Lower leg skin (tissue), 4 donors: ENCODE results near the gene IGSF1. TPM values are rescaled to one million over a fixed set of nuclear protein-coding genes. Genes with fewer than 3 reads are reported as not detected.
"Not testable (repeated sequence)": the region's sequence is repeated elsewhere in the genome, so short reads cannot be mapped to it uniquely, and the experiment has no call there.

Experiments used
- DNase-seq, 2 donors: peaks; one replicate each; pipeline ENCODE4 v3.0.0-alpha.2; 2019; ENCODE audit warnings: low spot score in 2 of 2
- H3K4me3 ChIP-seq: fragments of 200-600 bp; sonication (generic); 2 replicates; pipeline ENCODE4 v1.5.1; 2017; ENCODE audit warnings: mild to moderate bottlenecking, low read depth; ENCODE audit not compliant: poor library complexity, severe bottlenecking
- POLR2A ChIP-seq, 2 donors: fragments of 450-650 bp; IDR thresholded peaks; one replicate each; pipeline ENCODE4 v1.6.1; 2016 to 2017; ENCODE audit warnings: antibody characterized with exemption in 2 of 2, mild to moderate bottlenecking in 1 of 2, moderate library complexity in 1 of 2
- WGBS, 2 donors: methylation state at CpG; one replicate each; pipeline ENCODE4 v1.1.5; 2018; 5-methylcytosine and 5-hydroxymethylcytosine counted together
- intact Hi-C: fragments of 100-400 bp; cut with DNase I; formaldehyde crosslinking; loops from one replicate; pipeline ENCODE4 v1.15.0; 2023; ENCODE audit warnings: low total_unique reads
- total RNA-seq, 4 donors: library from RNA; depleted of rRNA; stranded (reverse); fragments of >200 nt; gene quantifications; one replicate each; pipeline ENCODE4 v1.1.0, GENCODE V29; 2016
- TF ChIP-seq, protein P1 (sequence below), 3 donors: fragments of 450-650 bp; IDR thresholded peaks; one replicate each; pipeline ENCODE4 v1.5.1; 2016; ENCODE audit warnings: antibody characterized with exemption in 3 of 3, mild to moderate bottlenecking in 3 of 3, moderate library complexity in 2 of 3

The IGSF1 gene
- total RNA-seq, 4 donors from 2014 or later, result 0.17 to 0.71 TPM; not detected in 2

DNA sequence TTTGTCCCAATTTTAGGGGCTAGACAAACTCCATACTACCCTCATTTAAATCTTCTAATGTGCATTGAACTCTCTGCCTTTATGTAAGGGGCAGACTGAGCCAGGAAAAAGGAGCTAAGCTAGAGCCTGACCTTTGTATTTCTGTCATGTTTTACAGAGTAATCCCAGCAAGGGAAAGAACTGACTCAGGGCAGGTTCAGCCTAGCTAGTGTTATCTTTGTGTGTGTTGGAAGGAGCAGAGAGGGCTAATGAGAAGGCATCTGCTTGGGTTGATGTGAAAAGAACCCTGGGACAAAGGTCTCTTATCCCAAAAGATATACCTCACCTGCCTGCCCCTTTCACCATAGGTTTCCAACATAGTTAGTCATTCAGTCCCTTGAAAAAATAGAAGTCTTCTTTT lies 31.7 kb downstream of the IGSF1 start:
- no peak overlapping the region for H3K4me3 ChIP-seq
- no peak for DNase-seq
- TF ChIP-seq POLR2A (IDR thresholded peaks at IDR 0.05), result no peak
- TF ChIP-seq, protein P1, sequence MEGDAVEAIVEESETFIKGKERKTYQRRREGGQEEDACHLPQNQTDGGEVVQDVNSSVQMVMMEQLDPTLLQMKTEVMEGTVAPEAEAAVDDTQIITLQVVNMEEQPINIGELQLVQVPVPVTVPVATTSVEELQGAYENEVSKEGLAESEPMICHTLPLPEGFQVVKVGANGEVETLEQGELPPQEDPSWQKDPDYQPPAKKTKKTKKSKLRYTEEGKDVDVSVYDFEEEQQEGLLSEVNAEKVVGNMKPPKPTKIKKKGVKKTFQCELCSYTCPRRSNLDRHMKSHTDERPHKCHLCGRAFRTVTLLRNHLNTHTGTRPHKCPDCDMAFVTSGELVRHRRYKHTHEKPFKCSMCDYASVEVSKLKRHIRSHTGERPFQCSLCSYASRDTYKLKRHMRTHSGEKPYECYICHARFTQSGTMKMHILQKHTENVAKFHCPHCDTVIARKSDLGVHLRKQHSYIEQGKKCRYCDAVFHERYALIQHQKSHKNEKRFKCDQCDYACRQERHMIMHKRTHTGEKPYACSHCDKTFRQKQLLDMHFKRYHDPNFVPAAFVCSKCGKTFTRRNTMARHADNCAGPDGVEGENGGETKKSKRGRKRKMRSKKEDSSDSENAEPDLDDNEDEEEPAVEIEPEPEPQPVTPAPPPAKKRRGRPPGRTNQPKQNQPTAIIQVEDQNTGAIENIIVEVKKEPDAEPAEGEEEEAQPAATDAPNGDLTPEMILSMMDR (IDR thresholded peaks at IDR 0.05), result no peak
- intact Hi-C loops, result no loop called here

- H3K4me3 ChIP-seq, intact Hi-C loops, DNase-seq: not testable (repeated sequence)
- 74 to 95% methylated on average over 2 to 28 of the region's 36 CpGs for WGBS, 2 donors
Measured at GRCh38 chrX:131250984-131251738, 37.9 kb downstream of the IGSF1 start.

DNA sequence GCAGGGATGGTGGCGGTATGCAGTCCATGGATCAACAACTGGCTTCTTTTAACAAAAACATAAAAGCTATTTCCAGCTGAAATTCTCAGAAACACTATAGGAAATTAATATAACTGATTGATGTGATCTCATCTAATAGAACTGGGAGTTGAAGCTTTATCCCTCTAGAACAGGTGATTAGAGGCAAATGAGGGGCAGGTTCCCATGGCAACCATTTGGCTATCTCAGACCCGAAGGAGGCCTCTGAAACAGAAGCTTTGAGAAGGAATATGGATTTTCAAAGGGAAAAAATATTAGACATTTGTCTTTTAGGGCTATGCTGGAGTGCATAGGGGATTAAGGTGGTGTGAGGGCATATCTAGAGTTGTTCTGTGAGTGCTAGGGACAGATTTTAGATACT lies 50.0 kb downstream of the IGSF1 start:
- intact Hi-C loops, result no loop called here
- no peak for DNase-seq
- H3K4me3 ChIP-seq, result no peak overlapping the region
- TF ChIP-seq, protein P1 (IDR thresholded peaks at IDR 0.05), result no peak
- no peak for TF ChIP-seq POLR2A (IDR thresholded peaks at IDR 0.05)
- WGBS, 2 donors, result 62 to 70% methylated on average over 2 of the region's 2 CpGs

DNA sequence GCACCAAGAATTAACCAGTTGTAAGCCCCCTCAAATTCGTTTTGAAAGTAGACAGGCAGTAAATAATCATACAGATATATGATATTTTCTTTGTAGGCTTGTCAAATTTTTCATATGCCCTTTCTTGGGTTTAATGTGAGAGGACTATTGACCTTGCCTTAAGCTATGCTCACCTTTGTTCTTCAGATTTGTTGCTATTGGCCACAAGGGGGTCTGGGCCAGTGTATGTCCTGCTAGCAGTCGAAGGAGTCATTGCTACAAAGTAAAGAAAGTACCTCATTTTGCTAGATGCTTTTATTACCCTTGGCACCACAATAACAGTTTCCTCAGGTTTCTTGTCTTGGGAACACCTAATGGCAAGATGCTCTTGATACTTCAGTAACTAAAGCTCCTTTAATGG lies 51.7 kb downstream of the IGSF1 start:
- intact Hi-C loops, result no loop called here
- no peak overlapping the region for H3K4me3 ChIP-seq
- no peak for DNase-seq
- 46 to 48% methylated on average over 2 of the region's 2 CpGs for WGBS, 2 donors
- TF ChIP-seq, protein P1 (IDR thresholded peaks at IDR 0.05), result no peak
- TF ChIP-seq POLR2A (IDR thresholded peaks at IDR 0.05), result no peak

DNA sequence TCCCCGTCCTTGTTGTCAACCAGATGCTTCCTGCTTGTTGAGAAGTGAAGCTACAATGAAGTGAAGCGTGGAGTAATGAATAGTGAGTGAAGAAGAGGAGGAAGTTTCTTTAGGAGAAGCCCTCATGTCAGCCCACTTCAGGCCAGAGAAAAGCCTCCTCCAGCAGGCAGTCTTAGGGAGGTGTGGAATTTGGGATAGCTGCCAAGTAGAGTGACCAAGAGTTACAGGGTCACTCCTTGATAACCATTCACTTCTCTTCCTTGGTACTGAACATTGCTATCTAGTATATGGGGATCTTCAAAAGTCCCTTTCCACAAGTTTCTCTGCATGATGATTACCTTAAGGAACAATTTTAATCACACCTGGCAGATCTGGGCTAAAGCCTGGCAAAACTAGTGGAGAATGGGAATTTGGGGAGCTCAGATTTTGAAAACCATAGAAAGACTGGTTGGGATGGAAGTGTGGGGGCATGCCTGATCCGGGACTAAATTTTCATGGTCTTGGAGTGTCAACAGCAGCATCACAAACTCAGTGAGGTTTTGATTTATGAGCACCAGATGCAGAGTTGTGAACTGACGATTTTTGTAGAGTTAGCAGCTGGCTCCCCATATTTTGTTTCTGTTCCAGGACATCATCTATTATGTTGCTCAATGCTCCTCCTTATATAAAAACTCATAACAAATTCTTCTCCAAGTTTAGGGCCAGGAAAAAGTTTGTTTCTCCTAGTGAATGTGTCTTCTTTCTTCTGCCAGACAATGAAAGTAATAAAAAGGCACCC lies 53.1 kb downstream of the IGSF1 start:
- no peak for TF ChIP-seq POLR2A (IDR thresholded peaks at IDR 0.05)
- TF ChIP-seq, protein P1 (IDR thresholded peaks at IDR 0.05), result no peak
- no peak for DNase-seq
- intact Hi-C loops, result no loop called here
- 39 to 47% methylated on average over 4 of the region's 4 CpGs for WGBS, 2 donors
- H3K4me3 ChIP-seq, result no peak overlapping the region

- 59 to 76% methylated on average over 1 of the region's 1 CpG for WGBS, 2 donors
- TF ChIP-seq, protein P1 (IDR thresholded peaks at IDR 0.05), result no peak
- TF ChIP-seq POLR2A (IDR thresholded peaks at IDR 0.05), result no peak
- H3K4me3 ChIP-seq, result no peak overlapping the region
- intact Hi-C loops, result no loop called here
- no peak for DNase-seq
Measured at GRCh38 chrX:131227608-131228007, 61.5 kb downstream of the IGSF1 start.
